Measurements from ENCODE around the gene POU2AF1. TPM values are rescaled to one million over a fixed set of nuclear protein-coding genes. Genes with fewer than 3 reads are reported as not detected.

Gene POU2AF1
- total and polyA plus RNA-seq, 2 of the 8 experiments (the other 6 are each of a cell fraction or from before 2014, with no cell fraction given): not detected

DNA sequence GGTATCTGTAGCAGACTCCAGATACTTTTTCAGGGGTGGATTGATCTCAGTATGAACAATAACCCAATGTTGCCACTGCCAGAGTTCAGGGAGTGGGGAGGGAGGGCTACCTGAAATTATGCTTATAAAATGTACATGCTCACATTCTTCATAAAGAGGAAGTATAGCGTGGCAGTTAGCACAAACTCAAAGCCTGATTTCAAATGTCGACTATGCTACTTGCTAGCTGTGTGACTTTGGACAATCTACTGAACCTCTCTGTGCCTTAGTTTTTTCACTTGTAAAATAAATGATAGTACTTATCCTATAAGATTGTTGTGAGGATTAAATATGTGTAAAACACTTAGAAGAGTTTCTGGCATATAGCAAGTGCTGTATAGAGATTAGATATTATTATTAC lies 26.5 kb upstream of the POU2AF1 start (continued):
- TF ChIP-seq SIN3A (conservative IDR thresholded peaks at IDR 0.05 in 1 of 2, IDR thresholded peaks at IDR 0.05 in 1 of 2; ENCODE audit: low read depth in 1 of 2, low read length in 2 of 2): no peak
- no peak for TF ChIP-seq CHD1 (IDR thresholded peaks at IDR 0.05; ENCODE audit: low read depth, low read length)

All from H1 (cell line).